Measurements from ENCODE around the gene VPS51. TPM values are rescaled to one million over a fixed set of nuclear protein-coding genes. Genes with fewer than 3 reads are reported as not detected.

The VPS51 gene
- total and polyA plus RNA-seq, 2 of the 13 experiments (the other 11 are each of a cell fraction or from before 2014, with no cell fraction given), result 76.3 to 90.6 TPM

GRCh38 chr11:65095974-65096806, at the start of gene VPS51 (continued):
- peak; percentile 100 for TF ChIP-seq ZBTB40 (IDR thresholded peaks at IDR 0.05)
- TF ChIP-seq ZBTB40 (CRISPR knock-in tag; IDR thresholded peaks at IDR 0.05), result peak; percentile 100
- peak; percentile 86; the same call in 1 of the 2 replicates for TF ChIP-seq ZNF556 (CRISPR knock-in tag; IDR thresholded peaks at IDR 0.05; ENCODE audit: borderline replicate concordance)
- TF ChIP-seq ZNF510 (CRISPR knock-in tag; IDR thresholded peaks at IDR 0.05; ENCODE audit: low read depth), result peak; percentile 80; the same call in 1 of the 2 replicates
- TF ChIP-seq SRF (IDR thresholded peaks at IDR 0.05; ENCODE audit: low read depth, low read length), result peak; percentile 89
- TF ChIP-seq NFYB (CRISPR knock-in tag; IDR thresholded peaks at IDR 0.05), result peak; percentile 55
- TF ChIP-seq CSRNP1 (CRISPR knock-in tag; IDR thresholded peaks at IDR 0.05), result no peak
- no peak for TF ChIP-seq SP140L (CRISPR knock-in tag; IDR thresholded peaks at IDR 0.05; ENCODE audit: borderline replicate concordance)
- TF ChIP-seq ELF3 (CRISPR knock-in tag; IDR thresholded peaks at IDR 0.05), result peak; percentile 89
- no peak for TF ChIP-seq ZNF652 (CRISPR knock-in tag; IDR thresholded peaks at IDR 0.05; ENCODE audit: borderline replicate concordance, low read depth)
- TF ChIP-seq GLI4 (CRISPR knock-in tag; IDR thresholded peaks at IDR 0.05; ENCODE audit: borderline replicate concordance), result no peak
- peak; percentile 92; the same call in 1 of the 2 replicates for TF ChIP-seq HDAC2 (CRISPR knock-in tag; IDR thresholded peaks at IDR 0.05)
- 0 out of 2 replicates have a peak, but pooled peaks have one; percentile 37 for TF ChIP-seq ARID3A (IDR thresholded peaks at IDR 0.05; ENCODE audit: low read depth, low read length)
- no peak for TF ChIP-seq GZF1 (CRISPR knock-in tag; IDR thresholded peaks at IDR 0.05)
